GM18508 (cell line): ENCODE data around the gene LPP.

ENCODE experiments used
- ATAC-seq: cut with Tn5 transposase; IDR thresholded peaks from one replicate; pipeline ENCODE4 v1.9.1; 2021; ENCODE audit warnings: moderate number of reproducible peaks; ENCODE audit not compliant: insufficient read depth, unreplicated experiment

The LPP gene

GRCh38 chr3:188855675-188856074 is 701.7 kb downstream of the LPP start:
- ATAC-seq = no peak

GRCh38 chr3:188860147-188860546 is 706.2 kb downstream of the LPP start:
- no peak for ATAC-seq

DNA sequence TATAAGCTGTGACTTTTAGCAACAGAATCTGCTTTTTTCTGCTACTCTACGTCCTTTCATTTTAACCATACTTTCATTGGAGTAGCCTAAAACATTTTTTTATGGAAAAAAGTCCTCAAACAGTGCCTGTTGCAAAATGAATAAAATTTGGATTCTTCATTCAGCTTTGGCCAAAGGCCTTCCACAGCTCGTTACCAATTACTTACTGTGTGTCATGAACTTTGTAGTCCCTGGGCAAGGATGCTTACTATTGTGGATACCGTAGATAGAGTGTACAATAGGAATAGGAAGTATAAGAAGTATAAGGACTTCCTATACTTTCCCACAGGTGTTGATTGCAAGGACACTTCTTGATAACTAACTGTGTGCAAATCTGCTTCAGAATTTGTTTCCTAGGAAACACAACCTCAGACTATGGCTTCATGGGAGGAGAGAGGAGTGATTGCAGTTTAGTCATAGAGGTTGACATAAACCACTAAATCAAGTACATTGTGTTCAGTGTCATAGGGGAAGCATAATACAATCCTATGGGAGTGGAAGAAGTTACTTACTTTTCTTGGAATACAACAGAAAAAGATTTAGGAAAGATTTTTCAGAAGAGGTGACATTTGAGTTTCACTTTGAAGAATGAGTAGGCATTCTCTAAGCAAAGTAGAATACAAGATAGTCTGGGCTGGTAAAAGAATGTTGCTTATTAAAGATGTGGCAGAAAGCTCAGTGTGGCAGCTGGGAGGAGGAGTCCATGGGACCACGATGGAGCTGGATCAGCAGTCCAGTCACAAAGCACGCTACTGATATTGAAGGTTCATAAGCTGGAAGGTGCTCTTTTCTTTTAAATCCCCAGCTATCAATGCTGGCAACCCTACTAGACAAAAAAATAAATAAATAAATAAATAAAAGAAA is 708.1 kb downstream of the LPP start:
- no peak for ATAC-seq

GRCh38 chr3:188863999-188864406 is 710.0 kb downstream of the LPP start:
- ATAC-seq = no peak

DNA sequence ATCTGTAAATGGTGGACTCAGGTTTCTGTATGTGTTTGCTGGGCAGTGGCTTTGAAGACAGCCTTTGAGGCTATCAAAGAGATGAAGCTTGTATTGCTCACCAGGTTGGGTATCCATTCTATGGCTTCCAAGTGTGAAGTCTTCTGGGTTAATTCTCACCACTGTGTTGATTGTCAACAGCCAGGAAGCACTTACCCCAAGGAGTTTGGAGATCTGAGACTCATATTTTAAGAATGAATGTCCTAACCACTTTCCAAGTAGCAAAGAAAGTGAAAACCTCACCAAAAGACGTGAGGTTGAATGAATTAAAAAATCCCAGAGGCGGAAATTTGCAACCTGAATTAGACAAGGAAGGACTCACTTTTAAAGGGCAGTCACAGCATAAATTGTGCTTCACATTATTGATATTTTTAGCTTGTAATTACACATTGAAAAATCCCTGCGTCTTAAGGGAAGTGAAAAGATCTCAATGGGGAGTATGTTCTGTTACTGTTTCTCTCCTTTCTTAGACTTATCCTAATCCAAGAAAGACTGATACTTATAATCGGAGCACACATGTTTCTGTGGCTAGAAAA is 713.8 kb downstream of the LPP start:
- ATAC-seq = no peak

DNA sequence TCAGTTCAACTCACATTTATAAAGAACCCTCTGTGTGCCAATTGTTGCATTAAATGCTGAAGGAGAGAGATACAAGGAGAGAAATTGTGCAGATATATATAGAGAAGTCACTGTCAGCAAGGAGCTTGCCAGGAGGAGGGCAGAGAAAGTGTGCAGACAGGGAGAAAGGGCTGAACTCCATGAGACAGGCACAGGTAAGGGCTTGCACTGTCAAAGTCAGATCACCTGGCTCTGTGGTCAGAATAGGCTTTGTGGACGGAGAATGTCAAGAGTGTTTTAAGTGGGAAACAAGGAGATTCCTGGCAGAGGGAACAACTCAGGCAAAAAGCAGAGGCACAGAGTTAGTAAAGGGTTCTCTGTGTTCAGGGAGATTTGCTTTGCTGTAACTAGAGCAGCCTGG is 714.8 kb downstream of the LPP start:
- no peak for ATAC-seq

GRCh38 chr3:188869628-188870027 is 715.7 kb downstream of the LPP start:
- ATAC-seq = no peak

GRCh38 chr3:188870431-188870830 is 716.5 kb downstream of the LPP start:
- ATAC-seq = no peak

- ATAC-seq = no peak
Observed at GRCh38 chr3:188874576-188874975, 720.6 kb downstream of the LPP start.

DNA sequence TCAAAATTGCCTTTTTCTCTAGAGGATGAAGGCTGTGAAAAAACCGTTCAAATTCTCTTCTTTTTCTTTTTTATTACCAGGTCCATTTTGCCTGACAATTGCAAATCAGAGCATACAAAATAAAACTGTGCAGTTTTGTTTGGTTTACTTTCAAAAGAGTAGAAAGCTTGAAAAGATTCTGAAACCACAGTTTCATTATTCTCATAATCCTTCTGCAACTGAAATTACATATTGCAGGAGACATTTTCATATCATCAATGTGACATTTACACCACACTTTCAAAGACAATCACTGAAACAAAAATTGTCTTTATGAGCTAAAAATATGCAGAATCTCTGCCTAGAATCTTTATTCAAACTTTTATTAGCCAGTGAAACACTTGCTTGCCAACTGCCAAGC is 721.5 kb downstream of the LPP start:
- no peak for ATAC-seq

- no peak for ATAC-seq
Observed at GRCh38 chr3:188876370-188876769, 722.4 kb downstream of the LPP start.

GRCh38 chr3:188877381-188877780 is 723.4 kb downstream of the LPP start:
- ATAC-seq = no peak

GRCh38 chr3:188878076-188878475 is 724.1 kb downstream of the LPP start:
- no peak for ATAC-seq

- ATAC-seq = no peak
Observed at GRCh38 chr3:188881954-188882641, 728.1 kb downstream of the LPP start.

- ATAC-seq = no peak
Observed at GRCh38 chr3:188884299-188885043, 730.5 kb downstream of the LPP start.

- ATAC-seq = no peak
Observed at GRCh38 chr3:188888321-188889053, 734.5 kb downstream of the LPP start.

DNA sequence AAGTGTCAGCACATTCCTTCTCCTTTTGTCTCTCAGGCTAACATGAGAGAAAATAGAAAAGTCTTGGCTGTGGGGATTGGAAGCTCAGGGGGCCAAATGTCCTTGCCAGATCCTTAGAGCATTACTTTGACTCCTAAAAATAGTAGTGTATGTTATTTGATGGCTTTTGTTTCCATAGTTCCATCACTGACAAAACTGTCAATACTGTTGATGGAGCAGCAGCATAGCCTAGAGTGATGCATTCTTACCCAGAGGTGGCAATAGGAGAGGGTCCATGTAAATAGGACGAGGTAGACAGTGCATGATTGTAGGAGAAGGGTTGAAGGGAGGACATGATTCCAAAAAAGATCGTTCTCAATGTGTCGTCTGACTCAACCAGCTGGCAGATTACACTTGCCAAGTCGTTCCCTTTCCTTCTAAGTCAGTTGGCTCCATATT is 735.1 kb downstream of the LPP start:
- ATAC-seq = no peak

GRCh38 chr3:188890572-188891270 is 736.8 kb downstream of the LPP start:
- no peak for ATAC-seq

- no peak for ATAC-seq
Observed at GRCh38 chr3:188899881-188900280, 745.9 kb downstream of the LPP start.
